Activated CD4-positive, alpha-beta T cell treated with anti-CD3 and anti-CD28 coated beads, Interleukin-2, Interleukin-6, amounts not matched to agents 100 ng/mL and 50 ng/mL, durations not matched to agents 16 hours and 8 hours (primary cell): ENCODE measurements around the gene KRTAP5-10.
"Not testable (repeated sequence)": the region's sequence is repeated elsewhere in the genome, so short reads cannot be mapped to it uniquely, and the experiment has no call there.

Source experiments
- DNase-seq: peaks from one replicate; pipeline ENCODE4 v3.0.0-alpha.2; 2020

The KRTAP5-10 gene

GRCh38 chr11:71542879-71543777 is 22.2 kb upstream of the KRTAP5-10 start:
- peak; percentile 41 for DNase-seq

- no peak for DNase-seq
Measured at GRCh38 chr11:71543866-71544265, 21.5 kb upstream of the KRTAP5-10 start.

- no peak for DNase-seq
Measured at GRCh38 chr11:71544525-71545214, 20.7 kb upstream of the KRTAP5-10 start.

GRCh38 chr11:71545405-71545966 is 19.9 kb upstream of the KRTAP5-10 start:
- no peak for DNase-seq

GRCh38 chr11:71548120-71548519 is 17.2 kb upstream of the KRTAP5-10 start, which contains the start of gene KRTAP5-9:
Gene KRTAP5-9, plus strand, starts transcription at chr11:71548420. Its CDS starts 238 bp downstream, at chr11:71548658.
- DNase-seq, result no peak

GRCh38 chr11:71548716-71549151 is 16.6 kb upstream of the KRTAP5-10 start:
- no peak for DNase-seq

- DNase-seq, result no peak
Measured at GRCh38 chr11:71551711-71552110, 13.7 kb upstream of the KRTAP5-10 start.

- DNase-seq, result no peak
Measured at GRCh38 chr11:71554996-71555395, 10.4 kb upstream of the KRTAP5-10 start.

- DNase-seq, result no peak
Measured at GRCh38 chr11:71555508-71555907, 9.9 kb upstream of the KRTAP5-10 start.

- DNase-seq, result no peak
Measured at GRCh38 chr11:71556018-71556417, 9.3 kb upstream of the KRTAP5-10 start.

- no peak for DNase-seq
Measured at GRCh38 chr11:71557257-71557656, 8.1 kb upstream of the KRTAP5-10 start.

GRCh38 chr11:71558996-71559395 is 6.4 kb upstream of the KRTAP5-10 start:
- no peak for DNase-seq

GRCh38 chr11:71562120-71562519 is 3.2 kb upstream of the KRTAP5-10 start:
- no peak for DNase-seq

- DNase-seq, result peak; percentile 39
Measured at GRCh38 chr11:71563406-71563805, 2.0 kb upstream of the KRTAP5-10 start.

GRCh38 chr11:71564430-71564829 is 933 bp upstream of the KRTAP5-10 start:
- DNase-seq, result no peak

GRCh38 chr11:71566081-71566620 is 788 bp downstream of the KRTAP5-10 start:
- no peak for DNase-seq

GRCh38 chr11:71566626-71567599 is 1.6 kb downstream of the KRTAP5-10 start:
- DNase-seq, result not testable (repeated sequence)

GRCh38 chr11:71567633-71568032 is 2.3 kb downstream of the KRTAP5-10 start:
- not testable (repeated sequence) for DNase-seq

GRCh38 chr11:71568704-71569349 is 3.5 kb downstream of the KRTAP5-10 start:
- DNase-seq, result no peak

- DNase-seq, result not testable (repeated sequence)
Measured at GRCh38 chr11:71571101-71571850, 5.9 kb downstream of the KRTAP5-10 start.

GRCh38 chr11:71572811-71573210 is 7.4 kb downstream of the KRTAP5-10 start:
- no peak for DNase-seq
